ENCODE results near the gene ZNF785.
A peak's percentile ranks its signal among the peaks of the same experiment; 100 is the strongest.

- TF ChIP-seq HDGF (IDR thresholded peaks at IDR 0.05; ENCODE audit: borderline replicate concordance) (0 out of 2 replicates have a peak, but pooled peaks have one; percentile 71), SUZ12 (IDR thresholded peaks at IDR 0.05) (no peak)
Observed at GRCh38 chr16:30557957-30558788, 27.3 kb downstream of the ZNF785 start, which contains the start of gene ZNF764.

Measured in HEK293T (cell line).